ENCODE data around the gene NT5DC4.
A peak's percentile ranks its signal among the peaks of the same experiment; 100 is the strongest.

The NT5DC4 gene

GRCh38 chr2:112690853-112691401 lies 29.9 kb upstream of the NT5DC4 start:
- peak; percentile 70 for TF ChIP-seq CTCF (IDR thresholded peaks at IDR 0.05; ENCODE audit: control insufficient read depth, extremely low read depth, insufficient read depth)
- no peak overlapping the region for H3K4me3 ChIP-seq (ENCODE audit: low read depth, low read length)
- DNase-seq (ENCODE audit: low read depth) = peak; percentile 11

DNA sequence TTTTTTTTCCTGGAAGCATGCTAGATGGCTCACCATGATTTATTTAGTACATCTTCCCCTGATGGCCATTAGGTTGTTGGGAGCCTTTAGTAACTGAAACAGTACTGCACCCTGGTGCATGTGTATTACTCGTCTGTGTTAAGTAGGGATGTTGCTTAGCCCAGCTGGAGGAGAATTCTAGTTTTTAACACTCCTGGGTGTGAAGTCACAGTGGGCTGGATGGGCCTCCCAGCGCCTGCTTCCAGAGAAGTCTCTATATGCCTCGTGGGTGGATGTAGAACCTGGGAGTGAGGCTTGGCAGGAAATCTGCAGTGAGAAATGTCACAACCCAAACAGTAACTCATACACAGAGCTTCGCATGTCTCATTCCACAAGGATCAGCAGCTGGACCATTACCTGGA lies 28.9 kb upstream of the NT5DC4 start:
- H3K4me3 ChIP-seq (ENCODE audit: low read depth, low read length) = no peak overlapping the region
- no peak for DNase-seq (ENCODE audit: low read depth)
- no peak for TF ChIP-seq CTCF (IDR thresholded peaks at IDR 0.05; ENCODE audit: control insufficient read depth, extremely low read depth, insufficient read depth)

GRCh38 chr2:112692495-112692911 lies 28.3 kb upstream of the NT5DC4 start:
- TF ChIP-seq CTCF (IDR thresholded peaks at IDR 0.05; ENCODE audit: control insufficient read depth, extremely low read depth, insufficient read depth) = no peak
- H3K4me3 ChIP-seq (ENCODE audit: low read depth, low read length) = no peak overlapping the region
- no peak for DNase-seq (ENCODE audit: low read depth)

GRCh38 chr2:112692918-112693317 lies 27.9 kb upstream of the NT5DC4 start:
- no peak overlapping the region for H3K4me3 ChIP-seq (ENCODE audit: low read depth, low read length)

GRCh38 chr2:112693596-112693995 lies 27.2 kb upstream of the NT5DC4 start:
- no peak for DNase-seq (ENCODE audit: low read depth)
- TF ChIP-seq CTCF (IDR thresholded peaks at IDR 0.05; ENCODE audit: control insufficient read depth, extremely low read depth, insufficient read depth) = no peak
- H3K4me3 ChIP-seq (ENCODE audit: low read depth, low read length) = no peak overlapping the region

More at GRCh38 chr2:112692918-112693317, 27.9 kb upstream of the NT5DC4 start:
- no peak for DNase-seq (ENCODE audit: low read depth)
- no peak for TF ChIP-seq CTCF (IDR thresholded peaks at IDR 0.05; ENCODE audit: control insufficient read depth, extremely low read depth, insufficient read depth)

- no peak overlapping the region for H3K4me3 ChIP-seq (ENCODE audit: low read depth, low read length)
- no peak for DNase-seq (ENCODE audit: low read depth)
- no peak for TF ChIP-seq CTCF (IDR thresholded peaks at IDR 0.05; ENCODE audit: control insufficient read depth, extremely low read depth, insufficient read depth)
Observed at GRCh38 chr2:112694182-112694581, 26.6 kb upstream of the NT5DC4 start.

DNA sequence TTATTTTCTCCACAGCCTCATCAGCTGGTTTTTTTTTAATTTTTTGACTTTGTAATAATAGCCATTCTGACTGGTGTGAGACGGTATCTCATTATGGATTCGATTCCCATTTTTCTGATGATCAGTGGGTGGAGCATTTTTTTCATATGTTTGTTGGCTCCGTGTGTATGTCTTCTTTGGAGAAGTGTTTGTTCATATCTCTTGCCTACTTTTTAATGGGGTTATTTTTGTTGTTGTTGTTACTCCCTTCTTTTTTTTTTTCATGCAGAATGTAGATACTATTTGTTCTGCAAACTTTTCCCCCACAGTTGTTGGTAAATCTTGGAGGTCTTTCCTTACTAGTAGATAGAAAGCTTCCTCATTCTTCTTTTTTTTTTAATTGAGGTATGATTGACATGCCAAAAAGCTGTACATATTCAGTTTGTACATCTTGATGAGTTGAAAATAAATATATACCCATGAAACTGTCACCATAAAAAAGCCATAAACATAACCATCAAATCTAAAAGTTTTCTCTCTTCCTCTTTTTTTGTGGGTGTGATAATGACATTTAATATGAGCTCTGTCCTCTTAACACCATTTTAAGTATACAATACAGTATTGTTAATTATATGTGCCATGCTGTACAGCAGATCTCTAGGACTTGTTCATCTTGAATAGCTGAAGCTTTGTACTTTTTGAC lies 21.8 kb upstream of the NT5DC4 start:
- TF ChIP-seq CTCF (IDR thresholded peaks at IDR 0.05; ENCODE audit: control insufficient read depth, extremely low read depth, insufficient read depth) = no peak
- DNase-seq (ENCODE audit: low read depth) = no peak
- no peak overlapping the region for H3K4me3 ChIP-seq (ENCODE audit: low read depth, low read length)
